ENCODE data around the gene UBE2I.

UBE2I gene

DNA sequence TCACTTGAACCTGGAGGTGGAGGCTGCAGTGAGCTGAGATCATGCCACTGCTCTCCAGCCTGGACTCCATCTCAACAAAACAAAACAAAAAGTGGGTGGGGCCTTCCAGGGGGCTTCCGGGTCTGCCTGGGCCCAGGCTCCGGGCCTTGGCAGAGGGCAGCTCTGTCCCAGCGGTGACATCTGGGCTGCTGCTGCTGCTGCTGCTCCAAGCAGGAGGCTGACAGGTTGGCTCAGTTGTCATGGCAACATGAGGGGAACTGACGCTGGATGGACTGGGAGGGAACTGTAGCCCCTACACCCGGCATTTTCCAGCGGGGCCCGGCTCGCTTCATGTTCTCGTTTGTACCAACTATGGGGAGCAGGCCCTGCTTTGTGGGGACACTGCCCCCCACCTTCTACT lies 28.1 kb downstream of the UBE2I start:
- TF ChIP-seq, protein P1, sequence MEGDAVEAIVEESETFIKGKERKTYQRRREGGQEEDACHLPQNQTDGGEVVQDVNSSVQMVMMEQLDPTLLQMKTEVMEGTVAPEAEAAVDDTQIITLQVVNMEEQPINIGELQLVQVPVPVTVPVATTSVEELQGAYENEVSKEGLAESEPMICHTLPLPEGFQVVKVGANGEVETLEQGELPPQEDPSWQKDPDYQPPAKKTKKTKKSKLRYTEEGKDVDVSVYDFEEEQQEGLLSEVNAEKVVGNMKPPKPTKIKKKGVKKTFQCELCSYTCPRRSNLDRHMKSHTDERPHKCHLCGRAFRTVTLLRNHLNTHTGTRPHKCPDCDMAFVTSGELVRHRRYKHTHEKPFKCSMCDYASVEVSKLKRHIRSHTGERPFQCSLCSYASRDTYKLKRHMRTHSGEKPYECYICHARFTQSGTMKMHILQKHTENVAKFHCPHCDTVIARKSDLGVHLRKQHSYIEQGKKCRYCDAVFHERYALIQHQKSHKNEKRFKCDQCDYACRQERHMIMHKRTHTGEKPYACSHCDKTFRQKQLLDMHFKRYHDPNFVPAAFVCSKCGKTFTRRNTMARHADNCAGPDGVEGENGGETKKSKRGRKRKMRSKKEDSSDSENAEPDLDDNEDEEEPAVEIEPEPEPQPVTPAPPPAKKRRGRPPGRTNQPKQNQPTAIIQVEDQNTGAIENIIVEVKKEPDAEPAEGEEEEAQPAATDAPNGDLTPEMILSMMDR (IDR thresholded peaks at IDR 0.05; ENCODE audit: low read depth, low read length) = no peak
- Histone ChIP-seq H3K36me3 (no peaks in the 10 kb centered on the region), H3K4me1 (peaks cover 3% of the 10 kb centered on the region), H3K4me3 (ENCODE audit: low read depth, low read length) (no peak overlapping the region), H3K9me3 (no peaks in the 10 kb centered on the region), H3K27me3 (peaks cover 68% of the 10 kb centered on the region)
- peak; percentile 46 for DNase-seq

DNA sequence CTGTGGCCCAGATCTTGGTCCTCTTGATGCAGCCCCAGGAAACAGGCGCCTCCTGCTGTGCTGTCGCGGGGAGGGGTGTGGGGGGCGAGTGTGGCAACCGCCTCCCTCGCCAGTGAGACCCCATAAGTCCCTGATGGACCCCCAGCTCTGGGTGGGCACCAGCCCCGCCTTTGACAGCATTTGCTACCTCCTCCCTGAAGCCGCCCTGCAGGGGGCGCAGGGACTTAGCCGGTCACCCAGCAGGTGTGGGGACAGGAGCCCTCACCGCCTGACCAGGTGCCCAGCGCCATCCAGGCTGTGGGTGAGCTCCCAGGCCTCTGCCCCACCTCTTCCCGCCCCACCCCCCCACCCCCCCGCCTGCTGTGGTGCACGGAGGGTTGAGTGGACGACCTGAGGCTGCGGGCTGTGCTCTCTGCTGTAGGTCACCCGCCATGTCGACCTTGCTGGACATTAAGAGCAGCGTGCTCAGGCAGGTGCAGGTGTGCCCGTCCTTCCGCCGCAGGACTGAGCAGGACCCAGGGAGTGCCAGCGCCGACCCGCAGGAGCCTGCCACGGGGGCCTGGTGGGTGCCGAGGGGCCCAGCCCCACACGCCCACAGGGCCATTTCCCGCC lies 28.8 kb downstream of the UBE2I start:
- H3K27me3 ChIP-seq = peaks cover 61% of the 10 kb centered on the region
- no peaks in the 10 kb centered on the region for H3K36me3 ChIP-seq
- H3K4me1 ChIP-seq = peaks cover 5% of the 10 kb centered on the region
- DNase-seq = peak; percentile 78
- no peak overlapping the region for H3K4me3 ChIP-seq (ENCODE audit: low read depth, low read length)
- TF ChIP-seq, protein P1 (IDR thresholded peaks at IDR 0.05; ENCODE audit: low read depth, low read length) = peak; percentile 70
- no peaks in the 10 kb centered on the region for H3K9me3 ChIP-seq

DNA sequence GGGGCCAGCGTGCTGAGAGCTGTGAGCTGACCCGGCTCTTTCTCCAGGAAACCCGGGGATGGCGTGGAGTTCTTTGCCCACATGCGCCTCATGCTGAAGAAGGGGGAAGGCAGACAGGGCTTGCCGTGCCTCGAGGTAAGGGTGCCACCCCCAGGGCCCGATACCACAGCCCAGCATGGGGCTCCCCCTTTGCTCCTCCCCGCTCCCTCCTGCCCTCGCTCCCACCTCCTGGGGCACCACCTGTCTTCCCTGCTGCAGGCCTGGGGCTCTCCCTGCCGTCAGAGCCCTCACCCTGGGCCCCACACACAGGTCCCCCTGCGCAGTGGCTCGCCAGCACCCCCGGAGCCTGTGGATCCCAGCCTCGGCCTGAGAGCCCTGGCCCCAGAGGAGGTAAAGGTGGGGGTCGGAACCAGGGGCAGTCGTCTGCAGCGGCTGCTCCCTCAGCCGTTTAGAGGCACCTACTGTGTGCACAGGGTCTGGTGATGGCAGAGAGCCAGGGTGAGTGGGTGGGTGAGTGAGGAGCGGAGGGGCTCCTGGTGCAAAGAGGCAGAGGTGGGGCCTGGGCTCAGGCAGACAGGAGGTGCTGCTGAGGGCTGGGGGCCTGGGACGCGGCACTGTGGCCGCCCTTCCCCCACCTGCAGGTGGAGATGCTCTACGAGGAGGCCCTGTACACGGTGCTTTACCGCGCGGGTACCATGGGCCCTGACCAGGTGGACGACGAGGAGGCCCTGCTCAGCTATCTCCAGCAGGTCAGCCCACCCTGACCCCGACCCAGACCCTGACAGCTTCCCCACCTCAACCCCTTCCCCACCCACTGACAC lies 29.6 kb downstream of the UBE2I start:
- Histone ChIP-seq H3K4me3 (ENCODE audit: low read depth, low read length) (no peak overlapping the region), H3K4me1 (peaks cover 8% of the 10 kb centered on the region), H3K36me3 (no peaks in the 10 kb centered on the region), H3K9me3 (no peaks in the 10 kb centered on the region), H3K27me3 (peaks cover 60% of the 10 kb centered on the region)
- DNase-seq = no peak
- TF ChIP-seq, protein P1 (IDR thresholded peaks at IDR 0.05; ENCODE audit: low read depth, low read length) = no peak

DNA sequence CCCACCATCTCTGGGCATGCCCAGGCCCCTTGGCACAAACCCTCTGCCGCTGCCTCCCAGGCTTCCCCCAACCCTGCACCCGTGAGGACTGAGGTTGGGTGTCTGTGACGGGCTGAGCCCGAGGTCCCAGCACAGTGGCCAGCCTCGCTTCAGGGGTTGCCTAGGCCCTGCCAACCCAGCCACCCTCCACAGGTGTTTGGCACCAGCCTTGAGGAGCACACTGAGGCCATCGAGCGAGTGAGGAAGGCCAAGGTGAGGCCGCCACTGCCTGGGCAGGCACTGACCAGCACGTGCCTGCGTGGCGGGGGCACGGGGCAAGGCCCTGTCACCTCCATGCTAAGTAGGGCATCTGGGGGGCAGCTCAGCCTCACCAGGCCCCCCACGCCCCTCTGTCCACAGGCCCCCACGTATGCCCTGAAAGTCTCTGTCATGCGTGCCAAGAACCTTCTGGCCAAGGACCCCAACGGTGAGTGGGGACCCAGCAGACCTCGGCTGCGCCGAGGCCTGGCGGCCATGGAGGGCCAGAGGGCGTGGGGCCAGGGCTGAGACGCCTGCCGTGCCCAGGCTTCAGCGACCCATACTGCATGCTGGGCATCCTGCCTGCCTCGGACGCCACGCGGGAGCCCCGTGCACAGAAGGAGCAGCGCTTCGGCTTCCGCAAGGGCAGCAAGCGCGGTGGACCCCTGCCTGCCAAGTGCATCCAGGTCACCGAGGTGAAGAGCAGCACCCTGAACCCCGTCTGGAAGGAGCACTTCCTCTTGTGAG lies 31.5 kb downstream of the UBE2I start:
- TF ChIP-seq, protein P1 (IDR thresholded peaks at IDR 0.05; ENCODE audit: low read depth, low read length) = no peak
- Histone ChIP-seq H3K9me3 (no peaks in the 10 kb centered on the region), H3K36me3 (no peaks in the 10 kb centered on the region), H3K4me1 (peaks cover 8% of the 10 kb centered on the region), H3K4me3 (ENCODE audit: low read depth, low read length) (no peak overlapping the region), H3K27me3 (peaks cover 55% of the 10 kb centered on the region)
- no peak for DNase-seq

DNA sequence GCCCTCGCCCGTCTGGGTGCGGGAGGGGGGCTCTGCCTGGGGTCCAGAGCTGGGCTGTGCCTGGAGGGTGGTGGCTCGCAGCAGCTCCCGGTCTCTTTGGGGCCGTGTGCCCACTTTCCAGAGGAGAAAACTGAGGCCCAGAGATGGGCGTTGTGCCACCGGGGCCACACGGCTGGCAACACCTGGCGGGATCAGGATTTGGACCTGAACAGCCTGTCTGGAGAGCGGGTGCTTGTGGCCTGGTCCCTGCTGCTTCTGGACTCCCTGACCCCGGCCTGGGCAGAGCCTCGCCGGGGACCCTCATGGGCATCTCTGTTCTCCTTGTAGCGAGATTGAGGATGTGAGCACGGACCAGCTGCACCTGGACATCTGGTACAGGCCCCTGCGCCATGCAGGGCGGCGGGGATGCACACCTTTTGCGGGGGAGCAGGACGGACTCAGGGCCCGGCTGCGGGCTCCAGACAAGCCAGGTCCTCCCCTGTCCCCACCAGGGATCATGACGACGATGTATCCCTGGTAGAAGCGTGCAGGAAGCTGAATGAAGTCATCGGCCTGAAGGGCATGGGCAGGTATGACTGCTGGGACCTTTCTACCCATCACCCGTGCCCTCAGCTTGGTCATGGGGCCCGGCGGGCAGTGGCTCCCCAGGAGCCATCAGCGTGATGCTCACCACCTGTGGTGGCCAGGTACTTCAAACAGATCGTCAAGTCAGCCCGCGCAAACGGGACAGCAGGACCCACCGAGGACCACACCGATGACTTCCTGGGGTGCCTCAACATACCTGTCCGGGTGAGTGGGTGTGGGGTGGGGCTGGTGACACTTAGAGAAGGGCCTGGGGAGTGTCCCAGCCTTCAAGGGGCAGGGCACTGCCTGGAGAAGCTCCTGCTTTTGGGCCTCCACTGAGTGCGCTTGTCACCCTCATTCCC lies 32.3 kb downstream of the UBE2I start:
- H3K36me3 ChIP-seq = no peaks in the 10 kb centered on the region
- peaks cover 8% of the 10 kb centered on the region for H3K4me1 ChIP-seq
- H3K27me3 ChIP-seq = peaks cover 52% of the 10 kb centered on the region
- TF ChIP-seq, protein P1 (IDR thresholded peaks at IDR 0.05; ENCODE audit: low read depth, low read length) = no peak
- no peaks in the 10 kb centered on the region for H3K9me3 ChIP-seq
- DNase-seq = no peak
- no peak overlapping the region for H3K4me3 ChIP-seq (ENCODE audit: low read depth, low read length)

All from BE2C (cell line).